ENCODE measurements around the gene NPC2.
A peak's percentile ranks its signal among the peaks of the same experiment; 100 is the strongest.

NPC2 gene

GRCh38 chr14:74501691-74502090, 8.6 kb upstream of the NPC2 start:
- no peak for DNase-seq

- DNase-seq = no peak
Measured at GRCh38 chr14:74501135-74501614, 8.1 kb upstream of the NPC2 start.

GRCh38 chr14:74500417-74501134, 7.5 kb upstream of the NPC2 start:
- DNase-seq = no peak

GRCh38 chr14:74495356-74495755, 2.3 kb upstream of the NPC2 start:
- no peak for DNase-seq

- DNase-seq = peak; percentile 100
Measured at GRCh38 chr14:74493343-74494261, 497 bp upstream of the NPC2 start, which contains the start of gene ISCA2. Gene ISCA2, plus strand, starts transcription at chr14:74493765. Its CDS starts 10 bp downstream, at chr14:74493775.

- no peak for DNase-seq
Measured at GRCh38 chr14:74491956-74492775, 939 bp downstream of the NPC2 start.

GRCh38 chr14:74490486-74490885, 2.6 kb downstream of the NPC2 start:
- DNase-seq = no peak

- DNase-seq = no peak
Measured at GRCh38 chr14:74488786-74489397, 4.2 kb downstream of the NPC2 start.

- no peak for DNase-seq
Measured at GRCh38 chr14:74486164-74486563, 6.9 kb downstream of the NPC2 start.

- DNase-seq = no peak
Measured at GRCh38 chr14:74483321-74483720, 9.8 kb downstream of the NPC2 start.

GRCh38 chr14:74482571-74482970, 10.5 kb downstream of the NPC2 start:
- DNase-seq = no peak

- DNase-seq = no peak
Measured at GRCh38 chr14:74480046-74480445, 13.1 kb downstream of the NPC2 start.

GRCh38 chr14:74478996-74479635, 14.0 kb downstream of the NPC2 start:
- no peak for DNase-seq

GRCh38 chr14:74476607-74477006, 16.5 kb downstream of the NPC2 start:
- no peak for DNase-seq

GRCh38 chr14:74476107-74476506, 17.0 kb downstream of the NPC2 start:
- DNase-seq = no peak

- no peak for DNase-seq
Measured at GRCh38 chr14:74475678-74476077, 17.4 kb downstream of the NPC2 start.

GRCh38 chr14:74474376-74474775, 18.7 kb downstream of the NPC2 start:
- no peak for DNase-seq

GRCh38 chr14:74472601-74473000, 20.5 kb downstream of the NPC2 start:
- no peak for DNase-seq

- no peak for DNase-seq
Measured at GRCh38 chr14:74469548-74470518, 23.3 kb downstream of the NPC2 start.

- no peak for DNase-seq
Measured at GRCh38 chr14:74468513-74468912, 24.6 kb downstream of the NPC2 start.

- no peak for DNase-seq
Measured at GRCh38 chr14:74465335-74465734, 27.8 kb downstream of the NPC2 start.

All from NK-92 treated with Interleukin-12 subunit alpha and Interleukin-12 subunit beta, amount 100 ng/mL, for 24 hours (cell line).